Panc1 (cell line): ENCODE measurements around the gene SPATA31D4. TPM values are rescaled to one million over a fixed set of nuclear protein-coding genes. Genes with fewer than 3 reads are reported as not detected.

Source experiments
- ATAC-seq: fragments of 200-7000 bp; cut with Tn5 transposase; 2 replicates; pipeline ENCODE4 v1.9.1; 2020; ENCODE audit warnings: mild to moderate bottlenecking, moderate library complexity
- BruUV-seq: library from RNA; stranded (reverse); fragments of 400-500 nt; replicated peaks from 2 replicates; lab custom pipeline; 2021; lab: Mats Ljungman, UMichigan
- CTCF ChIA-PET: fragments of 300-600 bp; sonication (Branson Sonifier 250); formaldehyde crosslinking; loops from one replicate; lab custom pipeline; 2022; ENCODE audit warnings: antibody characterized with exemption; lab: Charles Lee
- POLR2A ChIA-PET: fragments of 300-600 bp; sonication (Branson Sonifier 250); formaldehyde crosslinking; loops from one replicate; lab custom pipeline; 2022; ENCODE audit warnings: antibody characterized with exemption; lab: Charles Lee
- DNase-seq: peaks from one replicate; pipeline ENCODE4 v3.0.0-alpha.2; 2010; ENCODE audit warnings: low read depth, low spot score
- H3K27ac ChIP-seq: 2 replicates; pipeline ENCODE4 v1.5.1; 2011; ENCODE audit warnings: mild to moderate bottlenecking, low read length, inconsistent platforms
- H3K27me3 ChIP-seq: fragments of 200-500 bp; sonication (Bioruptor generic); 2 replicates; pipeline ENCODE4 v1.6.0; 2014; ENCODE audit warnings: low read length, inconsistent platforms; ENCODE audit not compliant: control insufficient read depth, insufficient read depth
- H3K36me3 ChIP-seq: fragments of 200-500 bp; sonication (Bioruptor generic); 2 replicates; pipeline ENCODE4 v1.5.1; 2014; ENCODE audit warnings: inconsistent platforms, mild to moderate bottlenecking, low read length, moderate library complexity; ENCODE audit not compliant: control insufficient read depth, insufficient read depth
- H3K4me1 ChIP-seq: 2 replicates; pipeline ENCODE4 v1.5.1; 2011; ENCODE audit warnings: inconsistent platforms, mild to moderate bottlenecking, low read length, moderate library complexity; ENCODE audit not compliant: control insufficient read depth, insufficient read depth
- H3K4me3 ChIP-seq, 2 experiments: 2 replicates each; pipeline ENCODE4 v1.5.1; 2011 to 2012; ENCODE audit warnings: low read depth in 2 of 2, low read length in 2 of 2, mild to moderate bottlenecking in 2 of 2, inconsistent platforms in 1 of 2, moderate library complexity in 1 of 2
- H3K9me3 ChIP-seq: fragments of 200-500 bp; sonication (Bioruptor generic); 2 replicates; pipeline ENCODE4 v1.5.1; 2014; ENCODE audit warnings: low read depth, mild to moderate bottlenecking, inconsistent platforms, low read length, moderate library complexity; ENCODE audit not compliant: control insufficient read depth, insufficient read depth
- POLR2AphosphoS5 ChIP-seq: IDR thresholded peaks from 2 replicates; pipeline ENCODE4 v1.6.1; 2012; ENCODE audit warnings: mild to moderate bottlenecking, low read depth, low read length, moderate library complexity
- REST ChIP-seq, 2 experiments: IDR thresholded peaks; 2 replicates each; pipeline ENCODE4 v1.6.1; 2011 to 2012; ENCODE audit warnings: low read depth in 2 of 2, control low read depth in 1 of 2, low read length in 1 of 2, mild to moderate bottlenecking in 1 of 2, moderate library complexity in 1 of 2; ENCODE audit not compliant: insufficient read depth in 1 of 2
- SIN3A ChIP-seq: IDR thresholded peaks from 2 replicates; pipeline ENCODE4 v1.6.1; 2012; ENCODE audit warnings: low read depth, mild to moderate bottlenecking, low read length, moderate library complexity, borderline replicate concordance; ENCODE audit not compliant: insufficient read depth
- TCF7L2 ChIP-seq: IDR thresholded peaks from 2 replicates; pipeline ENCODE4 v1.6.1; 2011; ENCODE audit warnings: mild to moderate bottlenecking, low read depth, low read length, inconsistent platforms
- in situ Hi-C: cut with HindIII; loops from 2 replicates; pipeline ENCODE4 v1.10.0; 2016; ENCODE audit warnings: low sequenced_read_pairs, low pct_unique_long_range_greater_than_20kb
- intact Hi-C: fragments of 100-400 bp; cut with micrococcal nuclease; formaldehyde crosslinking; loops from one replicate; pipeline ENCODE4 v1.10.0; 2022; ENCODE audit not compliant: unreplicated experiment
- total RNA-seq: library from RNA; stranded (reverse); gene quantifications from one replicate; pipeline ENCODE4 v1.2.1, GENCODE V29; 2021; ENCODE audit not compliant: unreplicated experiment
- TF ChIP-seq, protein P1 (sequence below): fragments of 450-650 bp; IDR thresholded peaks from 2 replicates; pipeline ENCODE4 v1.5.1; 2017; ENCODE audit warnings: mild to moderate bottlenecking

SPATA31D4 gene
- total RNA-seq, 1 experiment from 2014 or later, result not detected

DNA sequence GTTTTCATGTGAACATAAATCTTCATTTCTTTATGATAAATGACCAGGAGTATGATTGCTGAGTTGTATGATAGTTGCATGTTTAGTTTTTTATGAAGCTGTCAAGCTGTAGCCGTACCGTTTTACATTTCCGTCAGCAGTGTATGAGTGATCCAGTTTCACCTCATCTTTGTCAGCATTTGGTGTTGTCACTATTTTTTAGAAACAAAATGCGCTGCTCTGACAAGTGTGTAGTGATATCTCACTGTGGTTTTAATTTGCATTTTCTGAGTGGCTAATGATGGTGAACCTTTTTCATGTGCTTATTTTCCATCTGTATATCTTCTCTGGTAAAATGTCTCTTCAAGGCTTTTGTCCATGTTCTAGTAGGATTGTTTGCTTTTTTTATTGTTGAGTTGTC, 53.7 kb downstream of the SPATA31D4 start:
- H3K27me3 ChIP-seq, result no peaks in the 10 kb centered on the region
- in situ Hi-C loops (no loop called here), intact Hi-C loops (loop anchor here (10.0 kb wide), 1 partner anchor 297 kb away; the partner anchor contains the start of gene TLE1)
- no peak for TF ChIP-seq SIN3A
- TF ChIP-seq POLR2AphosphoS5, result no peak
- TF ChIP-seq, protein P1, sequence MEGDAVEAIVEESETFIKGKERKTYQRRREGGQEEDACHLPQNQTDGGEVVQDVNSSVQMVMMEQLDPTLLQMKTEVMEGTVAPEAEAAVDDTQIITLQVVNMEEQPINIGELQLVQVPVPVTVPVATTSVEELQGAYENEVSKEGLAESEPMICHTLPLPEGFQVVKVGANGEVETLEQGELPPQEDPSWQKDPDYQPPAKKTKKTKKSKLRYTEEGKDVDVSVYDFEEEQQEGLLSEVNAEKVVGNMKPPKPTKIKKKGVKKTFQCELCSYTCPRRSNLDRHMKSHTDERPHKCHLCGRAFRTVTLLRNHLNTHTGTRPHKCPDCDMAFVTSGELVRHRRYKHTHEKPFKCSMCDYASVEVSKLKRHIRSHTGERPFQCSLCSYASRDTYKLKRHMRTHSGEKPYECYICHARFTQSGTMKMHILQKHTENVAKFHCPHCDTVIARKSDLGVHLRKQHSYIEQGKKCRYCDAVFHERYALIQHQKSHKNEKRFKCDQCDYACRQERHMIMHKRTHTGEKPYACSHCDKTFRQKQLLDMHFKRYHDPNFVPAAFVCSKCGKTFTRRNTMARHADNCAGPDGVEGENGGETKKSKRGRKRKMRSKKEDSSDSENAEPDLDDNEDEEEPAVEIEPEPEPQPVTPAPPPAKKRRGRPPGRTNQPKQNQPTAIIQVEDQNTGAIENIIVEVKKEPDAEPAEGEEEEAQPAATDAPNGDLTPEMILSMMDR, result no peak
- TF ChIP-seq TCF7L2, result no peak
- no peak for TF ChIP-seq REST (IDR thresholded peaks at IDR 0.05; ENCODE audit: insufficient read depth in 1 of 2, low read depth in 2 of 2, low read length in 1 of 2)
- ChIA-PET CTCF (no interaction called here), POLR2A (no interaction called here)
- BruUV-seq, result no TSS peak
- no peak overlapping the region for H3K4me3 ChIP-seq
- H3K4me1 ChIP-seq, result no peaks in the 10 kb centered on the region
- DNase-seq (no peak), ATAC-seq (no peak)
- no peaks in the 10 kb centered on the region for H3K9me3 ChIP-seq
- no peak overlapping the region for H3K27ac ChIP-seq
- H3K36me3 ChIP-seq, result no peaks in the 10 kb centered on the region

Other genes starting within 250 kb of the SPATA31D4 start
- 12.9 TPM for gene TLE1, start 238.9 kb upstream of the SPATA31D4 start, total RNA-seq
- not detected for gene SPATA31D3, start 15.1 kb downstream of the SPATA31D4 start, total RNA-seq
- not detected for gene SPATA31D1, start 60.3 kb downstream of the SPATA31D4 start, total RNA-seq